ENCODE measurements around the gene MAP2K2.

DNA sequence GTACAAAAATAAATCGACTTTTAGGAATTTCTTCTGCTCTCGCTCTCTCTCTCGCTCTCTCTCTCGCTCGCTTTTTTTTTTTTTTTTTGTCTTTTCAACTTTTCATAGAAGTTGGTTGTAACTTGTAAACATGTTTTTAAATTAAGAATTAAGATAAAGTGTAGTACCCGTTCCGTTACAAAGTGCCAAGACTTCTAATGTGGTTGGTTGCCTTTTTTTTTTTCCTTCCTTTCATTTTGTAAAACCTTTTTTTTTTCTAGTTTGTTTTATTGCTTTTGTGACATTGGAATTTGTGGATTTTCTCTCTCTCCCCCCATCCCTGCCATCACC lies 77.6 kb downstream of the MAP2K2 start:
- TF ChIP-seq POLR2AphosphoS5 (IDR thresholded peaks at IDR 0.05; ENCODE audit: low read depth, low read length) = no peak
- TF ChIP-seq, protein P1, sequence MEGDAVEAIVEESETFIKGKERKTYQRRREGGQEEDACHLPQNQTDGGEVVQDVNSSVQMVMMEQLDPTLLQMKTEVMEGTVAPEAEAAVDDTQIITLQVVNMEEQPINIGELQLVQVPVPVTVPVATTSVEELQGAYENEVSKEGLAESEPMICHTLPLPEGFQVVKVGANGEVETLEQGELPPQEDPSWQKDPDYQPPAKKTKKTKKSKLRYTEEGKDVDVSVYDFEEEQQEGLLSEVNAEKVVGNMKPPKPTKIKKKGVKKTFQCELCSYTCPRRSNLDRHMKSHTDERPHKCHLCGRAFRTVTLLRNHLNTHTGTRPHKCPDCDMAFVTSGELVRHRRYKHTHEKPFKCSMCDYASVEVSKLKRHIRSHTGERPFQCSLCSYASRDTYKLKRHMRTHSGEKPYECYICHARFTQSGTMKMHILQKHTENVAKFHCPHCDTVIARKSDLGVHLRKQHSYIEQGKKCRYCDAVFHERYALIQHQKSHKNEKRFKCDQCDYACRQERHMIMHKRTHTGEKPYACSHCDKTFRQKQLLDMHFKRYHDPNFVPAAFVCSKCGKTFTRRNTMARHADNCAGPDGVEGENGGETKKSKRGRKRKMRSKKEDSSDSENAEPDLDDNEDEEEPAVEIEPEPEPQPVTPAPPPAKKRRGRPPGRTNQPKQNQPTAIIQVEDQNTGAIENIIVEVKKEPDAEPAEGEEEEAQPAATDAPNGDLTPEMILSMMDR (IDR thresholded peaks at IDR 0.05) = no peak
